Liver (tissue), 2 donors: Measurements from ENCODE around the gene DOP1B.
A peak's percentile ranks its signal among the peaks of the same experiment; 100 is the strongest.

ENCODE experiments used
- CTCF ChIP-seq: fragments of 150-350 bp; IDR thresholded peaks from 2 replicates; pipeline ENCODE4 v1.5.1; 2017; ENCODE audit warnings: improper control_type of control experiment, low read depth, low read length; ENCODE audit not compliant: missing input control
- REST ChIP-seq: IDR thresholded peaks from 2 replicates; pipeline ENCODE4 v1.6.1; 2016; ENCODE audit warnings: antibody characterized with exemption, mild to moderate bottlenecking
- YY1 ChIP-seq: IDR thresholded peaks from 2 replicates; pipeline ENCODE4 v1.6.1; 2016; ENCODE audit warnings: antibody characterized with exemption, mild to moderate bottlenecking
- donor health status: healthy.

- no peak for TF ChIP-seq CTCF
- TF ChIP-seq REST, result no peak
- peak; percentile 63 for TF ChIP-seq YY1
These were observed 31.6 kb downstream of the DOP1B start for GRCh38 chr21:36188081-36188681.
